ENCODE results near the gene EAF2. TPM values are rescaled to one million over a fixed set of nuclear protein-coding genes. Genes with fewer than 3 reads are reported as not detected.

Gene EAF2
- total RNA-seq: 5.3 TPM

DNA sequence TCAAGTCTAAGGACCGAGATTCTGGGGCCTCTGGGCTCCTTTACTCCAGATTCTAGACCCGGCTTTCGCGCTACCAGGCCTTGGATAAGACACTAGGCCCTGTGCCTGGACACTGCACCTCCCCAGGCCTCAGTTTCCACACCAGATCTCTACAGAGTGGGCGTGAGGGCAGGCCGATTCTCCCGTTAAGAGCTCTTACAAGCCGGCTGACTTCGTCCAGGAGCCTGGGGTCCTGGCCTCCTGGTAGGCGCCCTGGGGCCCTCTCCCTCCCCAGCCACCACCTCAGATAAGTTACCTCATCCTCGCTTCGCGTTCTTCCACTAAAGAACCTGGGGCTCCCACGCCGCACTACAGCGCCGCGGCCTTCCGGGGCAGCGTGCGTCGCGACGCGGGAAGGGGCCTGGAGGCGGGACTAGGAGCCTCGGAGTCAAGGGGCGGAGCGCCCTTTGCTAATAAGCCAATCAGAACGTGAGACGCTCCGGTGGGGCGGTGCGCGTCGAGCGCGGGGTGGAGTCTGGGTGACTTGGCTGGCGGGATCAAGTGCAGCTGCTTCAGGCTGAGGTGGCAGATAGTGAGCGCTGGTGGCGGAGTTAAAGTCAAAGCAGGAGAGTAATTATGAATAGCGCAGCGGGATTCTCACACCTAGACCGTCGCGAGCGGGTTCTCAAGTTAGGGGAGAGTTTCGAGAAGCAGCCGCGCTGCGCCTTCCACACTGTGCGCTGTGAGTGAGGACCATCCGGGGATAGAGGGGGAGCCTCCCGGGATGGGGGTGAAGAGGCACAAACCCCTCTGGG, at the start of gene EAF2, which contains the start of gene IQCB1:
Gene EAF2, plus strand, starts transcription at position 539 of the 794 bp plus-strand sequence. Its CDS starts 77 bp downstream, at position 616.
Gene IQCB1, minus strand, starts transcription at position 390 of the 794 bp plus-strand sequence. CDS start 6,100 bp downstream, outside the sequence.
- DNase-seq (ENCODE audit: low spot score in 2 of 2) (peak; percentile 86 to 98), FAIRE-seq (peak; percentile 97)

GRCh38 chr3:121786485-121786884, 48.5 kb upstream of the EAF2 start:
- DNase-seq (ENCODE audit: low spot score in 2 of 2): no peak
- no peak for FAIRE-seq

- DNase-seq (ENCODE audit: low spot score in 2 of 2) (no peak), FAIRE-seq (no peak)
These were observed 41.9 kb upstream of the EAF2 start for GRCh38 chr3:121793078-121793477.

- FAIRE-seq: no peak
- no peak for DNase-seq (ENCODE audit: low spot score in 2 of 2)
These were observed 40.6 kb upstream of the EAF2 start for GRCh38 chr3:121794264-121794983.

DNA sequence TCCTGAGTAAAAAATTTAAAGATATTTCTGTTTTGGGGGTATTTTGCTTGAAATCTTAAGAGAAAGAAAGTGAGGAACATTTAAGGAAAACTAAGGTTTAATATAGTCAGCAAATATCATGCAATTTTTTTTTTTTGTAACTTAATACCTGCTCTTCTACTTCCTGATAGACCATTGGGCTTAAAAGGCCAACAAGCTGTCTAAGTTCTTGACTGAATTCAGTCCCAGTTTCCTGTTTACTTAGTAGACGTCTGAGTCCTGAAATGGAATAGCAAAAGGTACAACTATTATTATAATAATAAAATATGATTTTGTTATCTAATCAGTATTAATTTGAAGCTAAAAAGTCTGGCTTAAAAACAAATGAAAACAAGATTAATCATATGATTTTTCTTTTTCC, 38.0 kb upstream of the EAF2 start:
- DNase-seq (ENCODE audit: low spot score in 2 of 2) (no peak), FAIRE-seq (no peak)

DNA sequence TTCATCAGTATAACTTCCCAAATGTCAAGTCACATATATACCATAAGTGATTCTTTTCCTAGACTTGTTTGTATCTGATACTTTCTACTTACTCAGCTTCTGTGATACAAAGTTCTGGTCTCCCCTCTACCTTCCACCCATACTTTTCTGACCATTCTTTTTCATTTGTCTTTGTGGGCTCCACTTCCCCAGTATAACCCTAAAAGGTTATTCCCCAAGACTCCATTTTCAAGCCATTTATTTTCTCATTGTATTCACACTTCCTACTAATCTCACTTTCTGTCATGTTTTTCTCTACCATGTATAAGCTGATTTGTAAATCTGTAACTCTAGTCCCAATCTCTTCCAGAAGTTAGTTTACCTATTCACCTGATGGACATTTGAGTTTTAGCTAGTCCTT, 34.1 kb upstream of the EAF2 start:
- FAIRE-seq (no peak), DNase-seq (ENCODE audit: low spot score in 2 of 2) (no peak)

DNA sequence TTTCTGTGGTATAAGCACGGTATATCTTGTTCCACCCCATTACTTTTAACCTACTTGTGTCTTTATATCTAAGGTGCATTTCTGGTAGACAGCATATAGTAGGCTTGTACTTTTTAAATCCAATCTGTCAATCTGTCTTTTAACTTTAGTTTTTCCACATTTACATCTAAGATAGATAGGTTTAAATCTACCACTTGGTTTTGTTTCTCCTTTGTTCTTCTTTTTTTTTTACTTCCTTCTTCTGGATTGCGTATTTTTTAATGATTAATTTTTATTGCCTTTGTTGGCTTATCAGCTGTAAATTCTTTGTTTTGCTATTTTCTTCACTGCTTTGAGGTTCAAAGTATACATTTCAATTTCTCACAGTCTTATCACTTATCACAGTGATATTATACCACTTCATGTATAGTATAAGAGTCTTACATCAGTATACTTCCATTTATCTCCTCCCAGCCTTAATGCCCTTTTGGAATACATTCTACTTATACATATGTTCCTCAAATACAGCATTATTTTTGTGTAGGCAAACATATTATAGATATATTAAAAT, 31.2 kb upstream of the EAF2 start:
- FAIRE-seq (no peak), DNase-seq (ENCODE audit: low spot score in 2 of 2) (no peak)

- FAIRE-seq (no peak), DNase-seq (ENCODE audit: low spot score in 2 of 2) (no peak)
These were observed 25.8 kb upstream of the EAF2 start for GRCh38 chr3:121809249-121809648.

GRCh38 chr3:121817753-121818152, 17.3 kb upstream of the EAF2 start:
- DNase-seq (ENCODE audit: low spot score in 2 of 2) (no peak), FAIRE-seq (no peak)

- FAIRE-seq (no peak), DNase-seq (ENCODE audit: low spot score in 2 of 2) (no peak)
These were observed 16.4 kb upstream of the EAF2 start for GRCh38 chr3:121818578-121818977.

GRCh38 chr3:121819236-121819635, 15.8 kb upstream of the EAF2 start:
- no peak for FAIRE-seq
- no peak for DNase-seq (ENCODE audit: low spot score in 2 of 2)

DNA sequence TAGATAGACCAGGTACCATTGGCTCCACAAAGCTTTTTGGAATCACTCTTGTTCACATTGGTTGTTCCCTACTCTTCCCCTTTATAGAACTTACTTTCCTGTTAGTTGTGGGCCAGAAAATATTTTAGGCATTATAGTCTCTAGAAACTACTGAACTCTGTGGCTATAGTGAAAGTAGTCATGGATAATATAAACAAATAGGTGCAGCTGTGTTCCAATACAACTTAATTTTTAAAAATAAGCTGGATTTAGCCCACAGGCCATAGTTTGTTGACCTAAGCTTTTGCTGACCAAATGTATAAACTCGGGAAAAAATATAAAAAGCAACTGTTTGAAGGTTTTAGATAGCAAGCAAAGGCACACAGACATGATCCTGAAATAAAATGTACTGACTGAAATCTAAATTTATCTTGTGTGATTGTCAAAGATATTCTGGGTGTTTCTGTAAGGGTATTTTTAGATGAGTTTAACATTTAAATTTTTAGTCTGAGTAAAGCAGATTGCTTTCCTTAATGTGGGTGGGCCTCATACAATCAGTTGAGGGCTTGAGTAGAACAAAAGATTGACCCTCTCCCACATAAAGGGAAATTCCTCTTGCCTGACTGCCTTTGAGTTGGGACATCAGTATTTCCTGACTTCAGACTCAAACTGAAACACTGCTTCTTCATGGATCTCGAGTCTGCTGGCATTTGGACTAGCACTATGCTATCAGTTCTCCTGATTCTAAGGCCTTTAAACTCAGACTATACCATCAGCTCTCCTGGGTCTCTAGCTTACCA, 13.4 kb upstream of the EAF2 start:
- DNase-seq (ENCODE audit: low spot score in 2 of 2) (no peak), FAIRE-seq (no peak)

DNA sequence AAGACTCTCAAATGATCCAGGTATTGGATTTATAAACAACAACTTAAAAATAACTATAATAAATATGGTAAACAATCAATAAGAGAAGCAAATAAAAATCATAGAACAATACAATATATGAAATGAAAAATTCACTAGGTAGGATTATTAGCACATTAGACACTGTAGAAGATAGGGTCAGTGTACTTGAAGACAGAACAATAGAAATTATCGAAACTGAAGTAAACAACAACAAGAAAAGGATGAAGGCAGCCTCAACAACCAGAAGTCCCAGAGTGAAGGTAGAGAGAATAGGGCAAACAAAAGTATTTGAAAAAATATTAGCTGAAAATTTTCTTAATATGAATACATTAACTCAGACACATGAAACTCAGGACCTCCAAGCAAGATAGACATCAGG, 12.0 kb upstream of the EAF2 start:
- DNase-seq (ENCODE audit: low spot score in 2 of 2) (no peak), FAIRE-seq (peak; percentile 47)

GRCh38 chr3:121834157-121834670, 795 bp upstream of the EAF2 start:
- no peak for FAIRE-seq
- peak in 1 of 2 donors; percentile 12 for DNase-seq (ENCODE audit: low spot score in 2 of 2)

DNA sequence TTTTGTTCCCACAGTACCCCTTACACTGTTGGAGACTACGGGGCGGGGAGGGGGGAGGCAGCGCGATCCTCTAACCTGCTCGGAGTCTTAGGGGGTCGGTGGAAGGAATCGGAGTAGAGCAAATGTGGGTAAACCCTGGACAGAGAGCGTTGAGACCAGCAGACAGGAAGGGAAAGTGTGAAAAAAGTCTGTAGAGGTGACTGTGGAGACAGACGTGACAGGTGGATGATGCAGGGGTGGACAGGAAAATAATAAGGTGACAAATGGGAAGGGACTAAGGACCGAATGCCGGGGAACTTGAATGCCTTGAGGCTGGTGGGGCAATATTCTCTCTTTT, 424 bp downstream of the EAF2 start:
- FAIRE-seq (no peak), DNase-seq (ENCODE audit: low spot score in 2 of 2) (peak in 1 of 2 donors; percentile 8)

DNA sequence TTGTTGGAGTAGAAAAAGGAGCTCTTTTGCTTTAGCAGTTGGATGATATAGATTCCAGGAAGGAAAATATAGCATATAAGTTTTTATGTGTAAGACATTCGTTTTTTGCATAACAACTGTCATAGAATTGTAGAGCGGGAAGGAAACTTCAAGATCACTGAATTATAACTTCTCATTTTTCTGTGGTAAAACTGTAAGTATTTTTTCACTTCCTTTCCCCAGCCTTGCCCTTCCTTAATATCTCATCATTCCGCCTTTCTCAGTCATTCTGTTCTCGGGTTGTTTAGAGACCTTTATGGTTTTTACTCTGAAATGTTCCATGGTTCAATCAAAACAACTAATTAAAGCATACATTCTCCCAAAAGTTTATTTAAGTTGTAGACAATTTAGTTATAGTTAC, 1.1 kb downstream of the EAF2 start:
- FAIRE-seq: no peak

GRCh38 chr3:121836481-121836880, 1.5 kb downstream of the EAF2 start:
- DNase-seq (ENCODE audit: low spot score in 2 of 2): no peak
- FAIRE-seq: no peak

More for the DNA sequence above, 1.1 kb downstream of the EAF2 start:
- no peak for DNase-seq (ENCODE audit: low spot score in 2 of 2)

- no peak for DNase-seq (ENCODE audit: low spot score in 2 of 2)
- FAIRE-seq: no peak
These were observed 5.0 kb downstream of the EAF2 start for GRCh38 chr3:121839962-121840361.

- FAIRE-seq: no peak
These were observed 9.9 kb downstream of the EAF2 start for GRCh38 chr3:121844892-121845291.

GRCh38 chr3:121852256-121852655, 17.2 kb downstream of the EAF2 start:
- no peak for FAIRE-seq
- no peak for DNase-seq (ENCODE audit: low spot score in 2 of 2)

More at GRCh38 chr3:121844892-121845291, 9.9 kb downstream of the EAF2 start:
- DNase-seq (ENCODE audit: low spot score in 2 of 2): no peak

Measured in frontal cortex (tissue), 4 donors.